GM20431 (cell line): Measurements from ENCODE around the gene CDK14.

Experiments
- in situ Hi-C: fragments of 300-500 bp; cut with MseI, MboI; formaldehyde crosslinking; loops from one replicate; pipeline ENCODE4 v1.15.0; 2020; ENCODE audit warnings: low sequenced_read_pairs; ENCODE audit not compliant: unreplicated experiment

CDK14 gene

GRCh38 chr7:91089382-91089963 lies 493.4 kb downstream of the CDK14 start:
- in situ Hi-C loops: loop anchor here (25.0 kb wide), 1 partner anchor 523 kb away; no protein-coding TSS in a partner anchor

- in situ Hi-C loops: loop anchor here (25.0 kb wide), 1 partner anchor 522 kb away; no protein-coding TSS in a partner anchor
Observed at GRCh38 chr7:91090684-91091083, 494.6 kb downstream of the CDK14 start.

- in situ Hi-C loops: loop anchor here (25.0 kb wide), 1 partner anchor 521 kb away; no protein-coding TSS in a partner anchor
Observed at GRCh38 chr7:91091631-91092030, 495.5 kb downstream of the CDK14 start.

DNA sequence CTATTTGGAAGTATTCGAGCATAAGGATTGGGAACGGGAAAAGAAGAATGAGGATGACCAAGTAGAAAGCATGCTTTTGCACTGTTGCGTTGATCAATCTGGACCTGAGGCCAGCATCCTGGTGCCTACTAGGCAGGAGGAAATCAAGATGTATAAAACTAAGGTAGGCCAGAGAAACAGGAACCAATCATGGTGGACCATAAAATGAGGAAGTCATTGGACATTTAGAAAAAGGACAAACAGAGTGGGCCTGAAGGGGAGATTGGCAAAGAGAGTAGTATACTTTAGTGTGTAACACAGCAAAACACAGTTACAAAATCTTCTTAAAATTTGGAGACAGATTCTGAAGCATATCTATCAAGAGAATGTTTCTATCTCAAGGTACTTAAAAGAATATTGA lies 497.1 kb downstream of the CDK14 start:
- in situ Hi-C loops: loop anchor here (25.0 kb wide), 1 partner anchor 519 kb away; no protein-coding TSS in a partner anchor

DNA sequence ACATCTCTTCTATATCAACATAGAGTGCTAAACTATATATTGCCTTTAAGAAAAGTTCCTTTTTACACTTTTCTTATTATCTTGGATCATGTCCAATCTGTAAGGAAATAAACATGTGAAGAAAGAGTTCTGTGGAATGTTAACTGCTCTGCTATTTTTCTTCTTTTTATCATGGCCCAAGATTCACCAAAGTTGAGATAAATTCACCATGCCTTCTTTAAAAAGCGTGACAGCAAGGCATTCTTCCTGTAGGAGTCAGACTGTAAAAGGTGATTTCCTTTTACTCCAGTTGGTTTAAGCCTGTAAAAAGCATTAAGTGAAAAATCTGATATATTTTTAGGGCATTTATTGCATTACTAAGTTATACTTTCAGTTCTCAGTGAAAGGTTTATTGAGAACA lies 502.4 kb downstream of the CDK14 start:
- in situ Hi-C loops: loop anchor here (25.0 kb wide), 1 partner anchor 514 kb away; no protein-coding TSS in a partner anchor

DNA sequence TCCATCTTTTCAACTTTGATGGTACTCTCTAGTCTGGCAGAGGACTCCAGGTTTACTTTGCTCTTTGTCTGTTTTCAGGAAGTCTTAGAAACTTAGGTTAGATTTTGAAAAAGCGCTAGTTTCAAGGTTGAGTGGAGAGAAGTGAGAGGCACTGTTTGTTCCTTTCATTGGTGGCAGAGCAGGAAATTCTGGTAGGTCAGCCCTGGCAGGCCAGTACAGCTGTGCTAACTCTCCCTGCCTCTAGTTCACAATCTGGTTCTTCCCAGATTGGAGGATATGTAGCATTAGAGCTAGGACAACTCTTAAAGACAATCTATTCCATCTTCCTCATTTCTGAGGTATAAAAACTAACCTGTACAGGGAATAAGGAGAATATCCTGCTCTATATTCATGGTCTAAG lies 507.2 kb downstream of the CDK14 start:
- in situ Hi-C loops: no loop called here

DNA sequence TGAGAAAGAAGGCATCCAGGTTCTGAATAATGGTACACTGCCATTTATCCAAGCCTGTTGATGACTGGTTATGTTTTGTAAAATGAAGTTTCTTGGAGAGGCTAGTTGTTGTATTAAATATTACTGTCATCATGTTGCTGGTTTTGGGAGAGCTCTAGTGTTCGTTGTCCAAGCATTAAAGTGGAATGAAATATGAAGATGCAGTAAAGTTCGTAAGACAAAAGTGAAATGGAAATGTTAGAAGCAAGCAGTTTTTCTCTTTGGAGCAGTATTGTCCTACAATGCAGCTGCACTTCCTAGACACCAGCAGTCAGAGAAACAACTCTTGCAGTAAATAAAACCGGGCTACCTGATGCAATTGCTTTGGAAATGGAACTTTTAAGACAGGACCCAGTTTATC lies 511.3 kb downstream of the CDK14 start:
- in situ Hi-C loops: no loop called here

GRCh38 chr7:91109200-91109599 lies 513.1 kb downstream of the CDK14 start:
- in situ Hi-C loops: no loop called here

- in situ Hi-C loops: no loop called here
Observed at GRCh38 chr7:91112902-91113341, 516.8 kb downstream of the CDK14 start.

GRCh38 chr7:91114232-91114631 lies 518.1 kb downstream of the CDK14 start:
- in situ Hi-C loops: no loop called here

- in situ Hi-C loops: no loop called here
Observed at GRCh38 chr7:91126762-91127161, 530.6 kb downstream of the CDK14 start.

- in situ Hi-C loops: no loop called here
Observed at GRCh38 chr7:91127325-91127724, 531.2 kb downstream of the CDK14 start.

GRCh38 chr7:91127959-91128358 lies 531.8 kb downstream of the CDK14 start:
- in situ Hi-C loops: no loop called here

GRCh38 chr7:91128683-91129348 lies 532.7 kb downstream of the CDK14 start:
- in situ Hi-C loops: no loop called here

GRCh38 chr7:91135300-91135699 lies 539.2 kb downstream of the CDK14 start:
- in situ Hi-C loops: no loop called here

- in situ Hi-C loops: no loop called here
Observed at GRCh38 chr7:91135703-91136430, 539.7 kb downstream of the CDK14 start.

GRCh38 chr7:91137153-91137787 lies 541.1 kb downstream of the CDK14 start:
- in situ Hi-C loops: no loop called here

GRCh38 chr7:91137788-91138368 lies 541.8 kb downstream of the CDK14 start:
- in situ Hi-C loops: no loop called here

DNA sequence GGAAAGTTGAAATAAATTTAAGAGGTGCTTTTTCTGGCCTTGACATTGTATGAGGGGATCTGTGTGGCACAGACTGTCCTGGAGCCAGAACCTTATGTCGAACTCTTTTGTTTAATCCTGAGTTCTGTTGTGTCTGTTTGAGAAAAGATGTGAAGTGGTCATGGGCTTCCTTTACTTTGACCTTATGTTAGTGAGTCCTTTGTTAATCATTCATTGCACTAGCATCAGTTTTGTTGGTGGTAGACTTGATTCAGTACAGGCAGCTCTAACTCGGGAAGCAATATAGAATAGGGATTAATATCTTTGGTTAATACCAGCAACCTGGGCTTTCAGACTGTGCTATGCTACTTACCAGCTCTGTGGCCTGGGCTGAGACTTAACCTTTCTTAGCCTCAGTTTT lies 544.2 kb downstream of the CDK14 start:
- in situ Hi-C loops: no loop called here

DNA sequence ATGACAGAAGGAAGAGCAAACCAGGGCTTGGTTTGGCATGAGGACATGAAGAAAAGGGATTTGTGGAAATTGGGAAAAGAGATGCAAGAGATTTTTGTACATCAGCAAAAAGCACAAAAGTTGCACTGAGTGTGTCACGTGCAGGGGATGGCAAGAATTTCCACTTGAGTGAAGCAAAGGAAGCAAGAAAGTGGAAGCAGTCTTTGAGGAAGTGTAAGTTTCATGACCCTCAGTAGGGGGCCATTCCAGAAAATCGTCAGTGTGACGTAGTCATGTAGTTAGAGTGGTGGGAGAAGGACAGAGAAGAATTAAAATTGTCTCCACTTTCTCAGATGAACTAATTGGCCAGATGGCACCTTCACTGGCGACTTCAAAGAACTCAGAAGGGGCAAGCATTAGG lies 544.9 kb downstream of the CDK14 start:
- in situ Hi-C loops: no loop called here
